Measurements from ENCODE around the gene FGD4.

The FGD4 gene

DNA sequence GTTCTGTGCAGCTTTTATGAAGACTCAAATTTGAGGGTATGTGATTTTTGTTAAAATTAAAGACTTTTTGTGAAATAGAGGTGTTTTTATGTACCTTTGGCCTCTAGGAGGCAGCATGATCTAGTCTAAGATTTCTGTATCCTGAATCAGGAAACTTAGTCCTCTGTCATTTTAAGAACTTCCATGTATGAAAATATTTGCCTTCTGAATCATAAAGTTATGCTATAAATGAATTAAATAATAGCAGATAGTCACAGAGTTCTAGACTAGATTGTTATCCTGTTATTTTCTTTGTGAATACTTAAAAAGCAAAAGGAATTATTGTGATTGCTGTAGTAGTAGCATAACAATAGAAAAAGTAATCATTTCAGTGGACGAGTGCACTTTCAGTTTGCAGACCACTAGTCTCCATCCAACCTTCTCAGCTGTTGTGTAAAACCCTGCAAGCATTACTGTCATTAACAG, 56.3 kb downstream of the FGD4 start:
- no peak for DNase-seq (ENCODE audit: low read depth in 3 of 3)

DNA sequence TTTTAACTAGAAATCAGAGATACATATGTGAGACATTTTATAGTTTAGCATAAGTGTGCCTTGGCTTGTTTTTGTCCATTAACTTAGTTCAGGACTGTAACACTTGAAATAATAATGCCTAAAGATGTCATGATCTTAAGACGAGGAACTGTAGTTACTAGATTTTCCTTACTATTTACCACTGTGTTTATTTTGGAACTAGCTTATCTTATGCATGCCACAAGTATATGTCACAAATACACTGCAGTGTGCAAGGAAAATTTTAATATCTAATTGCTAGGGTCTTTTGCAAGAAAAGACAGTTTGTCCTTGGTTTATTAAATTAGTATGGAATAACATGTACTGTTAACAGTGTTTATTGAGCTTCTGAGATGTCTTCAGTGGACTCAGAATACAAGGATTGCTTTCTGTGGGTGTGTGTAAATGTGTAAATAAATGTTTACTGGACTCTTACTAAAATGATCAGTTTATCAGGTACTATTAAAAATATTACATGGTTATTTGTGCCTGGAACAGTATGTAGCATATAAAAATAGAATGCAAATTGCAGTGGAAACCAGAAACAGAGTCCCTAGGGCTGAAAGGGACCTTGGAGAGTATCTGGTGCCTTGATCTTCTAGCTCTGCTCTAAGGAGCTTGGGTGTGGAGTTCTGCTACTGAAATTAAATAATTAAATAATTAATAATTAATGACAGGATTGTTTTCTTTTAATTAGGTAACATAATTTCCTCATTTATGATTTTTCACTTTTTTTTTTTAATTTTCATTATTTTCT, 58.1 kb downstream of the FGD4 start:
- no peak for DNase-seq (ENCODE audit: low read depth in 3 of 3)

DNA sequence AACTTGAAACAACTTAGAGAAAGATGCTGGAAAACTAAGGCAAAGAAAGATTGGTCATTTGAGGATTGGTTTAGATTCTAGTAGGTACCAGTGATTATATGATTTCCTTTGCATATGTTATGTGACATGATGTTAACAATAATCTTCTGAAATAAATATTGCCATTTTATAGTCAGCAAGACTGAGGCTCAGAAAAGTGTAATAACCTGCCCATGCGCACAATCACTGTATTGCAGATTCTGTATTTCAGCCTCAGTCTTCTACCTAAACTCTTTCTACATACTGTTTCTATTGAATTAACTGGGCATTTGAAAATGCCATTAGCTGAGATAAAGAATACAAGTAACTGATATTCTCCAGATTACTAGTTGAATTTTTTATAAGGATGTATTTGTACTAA, 61.3 kb downstream of the FGD4 start:
- no peak for DNase-seq (ENCODE audit: low read depth in 3 of 3)

DNA sequence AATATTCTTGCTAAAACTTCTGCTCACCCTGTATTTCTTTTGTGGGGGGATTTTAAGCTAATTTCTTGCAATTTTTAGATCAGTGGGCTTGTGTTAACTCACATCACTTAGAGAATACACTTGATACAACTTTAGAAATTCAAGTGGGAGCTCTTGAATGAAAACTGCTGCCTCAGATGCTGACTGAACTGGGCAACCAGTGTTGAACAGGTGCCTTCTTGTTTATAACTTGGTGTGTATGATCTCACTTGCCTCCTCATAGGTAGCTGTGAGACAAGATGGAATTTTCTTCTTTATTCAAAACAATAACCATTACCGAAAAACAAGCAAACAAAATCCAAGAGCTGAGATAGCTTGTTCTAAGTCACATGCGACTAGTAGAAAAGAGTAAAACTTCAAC, 63.5 kb downstream of the FGD4 start:
- no peak for DNase-seq (ENCODE audit: low read depth in 3 of 3)

DNA sequence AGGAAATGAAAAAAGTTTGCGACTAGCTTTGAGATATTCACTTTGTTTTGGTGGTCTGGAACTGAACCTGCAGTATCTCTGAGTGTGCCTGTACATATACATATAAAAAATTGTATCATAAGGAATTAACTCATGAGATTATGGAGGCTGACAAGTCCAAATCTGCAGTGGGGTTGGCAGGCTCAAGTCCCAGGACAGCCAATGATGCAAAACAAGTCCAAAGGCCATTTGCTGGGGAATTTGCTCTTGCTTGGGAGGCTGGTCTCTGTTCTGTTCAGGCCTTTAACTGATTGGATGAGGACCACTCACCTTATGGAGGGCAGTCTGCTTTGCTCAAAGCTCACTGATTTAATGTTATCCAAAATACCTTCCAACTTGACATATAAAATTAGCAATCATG, 66.8 kb downstream of the FGD4 start:
- DNase-seq (ENCODE audit: low read depth in 3 of 3) = no peak

- no peak for DNase-seq (ENCODE audit: low read depth in 3 of 3)
Measured at GRCh38 chr12:32466986-32467711, 67.8 kb downstream of the FGD4 start.

DNA sequence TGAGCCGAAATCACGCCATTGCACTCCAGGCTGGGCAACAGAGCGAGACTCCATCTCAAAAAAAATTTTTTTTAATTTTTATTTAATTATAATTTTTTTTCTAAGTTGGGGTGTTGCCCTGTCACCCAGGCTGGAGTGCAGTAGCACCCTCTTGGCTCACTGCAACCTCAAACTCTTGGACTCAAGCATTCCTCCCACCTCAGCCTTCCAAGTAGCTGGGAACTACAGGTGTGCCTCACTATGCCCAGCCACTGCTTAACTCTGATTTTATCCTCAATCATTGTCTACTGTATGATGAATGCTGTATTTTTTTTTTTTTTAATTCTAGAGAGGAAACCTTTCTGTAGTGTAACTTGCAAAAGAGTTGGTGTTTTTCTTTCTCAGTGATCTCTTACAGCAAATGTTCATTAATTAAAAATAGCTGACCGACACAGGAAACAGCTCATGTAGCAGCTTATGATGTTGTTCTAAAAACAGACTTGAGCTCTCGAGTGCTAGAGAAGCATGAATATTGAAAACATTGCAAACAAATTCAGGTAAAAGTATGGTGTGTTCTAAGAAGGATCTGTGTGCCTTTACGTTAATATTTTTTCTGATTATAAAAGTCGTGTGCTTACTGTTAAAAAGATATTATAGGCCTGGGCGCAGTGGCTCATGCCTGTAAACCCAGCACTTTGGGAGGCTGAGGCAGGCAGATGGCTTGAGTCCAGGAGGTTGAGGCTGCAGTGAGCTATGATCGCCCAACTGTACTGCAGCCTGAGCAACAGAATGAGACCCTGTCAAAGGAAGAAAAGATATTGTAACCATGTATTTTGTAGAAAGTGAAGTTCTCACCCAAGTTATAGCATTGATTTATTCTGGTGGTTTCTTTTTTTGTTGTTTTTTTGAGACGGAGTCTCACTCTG, 68.9 kb downstream of the FGD4 start:
- no peak for DNase-seq (ENCODE audit: low read depth in 3 of 3)

- DNase-seq (ENCODE audit: low read depth in 3 of 3) = no peak
Measured at GRCh38 chr12:32470936-32471470, 71.6 kb downstream of the FGD4 start.

DNA sequence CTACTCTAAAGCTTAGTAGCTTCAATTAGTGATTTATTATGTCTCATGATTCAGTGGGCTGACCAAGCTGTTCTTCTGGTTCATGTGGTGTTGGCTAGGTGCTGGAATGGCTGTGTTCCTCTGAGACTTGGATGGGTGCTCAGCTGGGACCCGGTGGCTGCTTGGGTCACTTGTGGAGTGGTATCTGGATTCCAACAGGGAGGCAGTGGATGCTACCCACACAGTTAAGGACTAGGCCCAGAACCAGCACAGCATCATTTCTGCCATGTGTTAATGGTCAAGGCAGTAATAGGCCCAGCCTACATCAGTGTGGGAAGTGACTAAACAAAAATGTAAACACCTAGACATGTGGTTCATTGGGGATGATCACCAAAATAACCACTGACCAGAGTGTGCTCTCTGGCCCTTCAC, 72.2 kb downstream of the FGD4 start:
- no peak for DNase-seq (ENCODE audit: low read depth in 3 of 3)

DNA sequence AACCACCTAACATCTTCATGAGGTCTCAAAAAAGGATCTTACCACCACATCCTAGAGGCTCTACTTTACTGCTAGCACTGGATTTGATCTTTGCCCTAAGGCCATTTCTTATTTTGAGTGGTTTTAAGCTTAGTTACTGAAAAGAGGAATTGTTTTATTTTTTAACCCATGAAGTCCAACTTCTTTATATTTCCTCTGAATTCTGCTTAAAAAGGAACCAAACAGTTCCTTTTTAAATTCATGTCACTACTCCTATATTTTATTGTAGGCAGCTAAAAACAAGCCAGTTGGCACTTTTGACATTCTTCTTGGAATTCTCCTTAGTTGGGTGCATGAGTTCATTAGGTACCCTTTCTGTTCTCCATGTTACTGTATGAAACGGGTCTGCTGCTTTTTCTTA, 76.4 kb downstream of the FGD4 start:
- no peak for DNase-seq (ENCODE audit: low read depth in 3 of 3)

DNA sequence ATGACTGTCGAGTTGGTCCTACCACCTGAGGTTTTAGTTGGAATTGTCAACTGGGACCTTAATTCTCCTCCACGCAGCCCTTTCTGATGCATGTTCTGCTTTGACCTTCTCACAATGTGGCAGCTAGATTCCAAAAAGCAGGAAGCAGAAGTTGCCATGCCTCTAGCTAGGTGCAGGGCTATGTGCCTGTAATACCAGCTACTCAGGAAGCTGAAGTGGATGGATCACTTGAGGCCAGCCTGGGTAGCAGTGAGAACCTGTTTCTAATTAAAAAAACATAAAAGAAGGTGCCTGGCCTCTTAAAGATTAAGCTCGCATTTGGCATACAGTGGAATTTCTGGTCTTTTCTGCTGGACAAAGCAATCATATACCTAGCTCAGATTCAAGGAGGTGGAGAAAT, 77.1 kb downstream of the FGD4 start:
- no peak for DNase-seq (ENCODE audit: low read depth in 3 of 3)

GRCh38 chr12:32477714-32478113, 78.4 kb downstream of the FGD4 start:
- no peak for DNase-seq (ENCODE audit: low read depth in 3 of 3)

- DNase-seq (ENCODE audit: low read depth in 3 of 3) = no peak
Measured at GRCh38 chr12:32478166-32478565, 78.8 kb downstream of the FGD4 start.

- no peak for DNase-seq (ENCODE audit: low read depth in 3 of 3)
Measured at GRCh38 chr12:32478858-32479725, 79.7 kb downstream of the FGD4 start.

DNA sequence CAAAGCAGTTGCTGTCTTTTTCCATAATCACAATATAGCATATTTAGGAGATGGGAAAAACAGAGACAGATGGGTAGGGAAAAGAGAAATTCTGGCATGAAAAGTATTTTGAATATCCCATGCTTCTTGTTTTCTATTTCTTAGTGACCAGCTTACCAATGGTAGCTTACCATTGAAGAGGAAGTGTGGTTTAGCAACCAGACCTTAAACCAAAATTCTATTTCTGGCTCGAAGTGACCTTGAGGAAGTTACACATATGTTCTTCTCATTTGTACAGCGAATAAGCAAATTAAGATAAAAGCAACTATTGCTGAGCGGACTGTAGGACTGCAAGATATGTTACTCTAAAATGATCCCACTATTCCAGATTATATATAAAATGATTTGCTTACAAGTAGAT, 82.9 kb downstream of the FGD4 start:
- no peak for DNase-seq (ENCODE audit: low read depth in 3 of 3)

DNA sequence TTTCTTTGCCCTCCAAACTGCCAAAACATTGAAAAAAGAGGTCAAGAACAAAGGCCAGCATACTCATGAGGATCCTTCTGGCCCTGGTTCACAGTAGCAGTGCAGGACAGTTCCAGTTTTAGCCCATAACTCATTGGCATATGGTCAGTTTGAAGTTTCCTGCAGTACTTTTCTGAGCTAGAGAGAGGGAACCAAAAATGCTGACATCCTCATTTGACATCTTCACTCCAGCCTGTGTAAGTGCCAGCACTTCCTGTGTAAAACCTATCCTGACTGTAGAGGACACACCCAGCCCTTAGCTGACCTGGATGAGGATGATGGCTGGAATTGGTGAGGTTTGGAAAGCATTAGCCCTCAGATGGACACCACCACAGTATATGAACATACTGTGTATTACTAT, 84.1 kb downstream of the FGD4 start:
- DNase-seq (ENCODE audit: low read depth in 3 of 3) = no peak

DNA sequence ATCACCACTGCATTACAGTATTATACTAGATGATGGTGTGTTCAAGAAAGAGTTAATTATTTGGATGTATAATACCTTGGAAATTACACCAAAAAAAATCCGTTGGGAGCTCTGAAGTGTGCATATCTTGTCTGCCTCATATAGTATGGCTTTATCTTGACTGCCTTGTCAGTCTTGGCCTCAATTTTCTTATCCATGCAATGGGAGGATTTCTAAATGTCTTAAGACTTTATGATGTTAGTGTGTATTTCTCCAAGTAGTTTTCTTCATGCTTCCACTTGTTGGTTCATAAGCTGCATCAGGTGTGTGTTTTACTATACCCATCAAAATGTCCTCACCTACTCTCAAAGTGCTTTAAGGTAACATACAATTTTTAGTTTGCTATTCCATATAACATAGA, 84.6 kb downstream of the FGD4 start:
- no peak for DNase-seq (ENCODE audit: low read depth in 3 of 3)

GRCh38 chr12:32486158-32486557, 86.8 kb downstream of the FGD4 start:
- no peak for DNase-seq (ENCODE audit: low read depth in 3 of 3)

- no peak for DNase-seq (ENCODE audit: low read depth in 3 of 3)
Measured at GRCh38 chr12:32488132-32488531, 88.8 kb downstream of the FGD4 start.

GRCh38 chr12:32489070-32489469, 89.7 kb downstream of the FGD4 start:
- DNase-seq (ENCODE audit: low read depth in 3 of 3) = no peak

DNA sequence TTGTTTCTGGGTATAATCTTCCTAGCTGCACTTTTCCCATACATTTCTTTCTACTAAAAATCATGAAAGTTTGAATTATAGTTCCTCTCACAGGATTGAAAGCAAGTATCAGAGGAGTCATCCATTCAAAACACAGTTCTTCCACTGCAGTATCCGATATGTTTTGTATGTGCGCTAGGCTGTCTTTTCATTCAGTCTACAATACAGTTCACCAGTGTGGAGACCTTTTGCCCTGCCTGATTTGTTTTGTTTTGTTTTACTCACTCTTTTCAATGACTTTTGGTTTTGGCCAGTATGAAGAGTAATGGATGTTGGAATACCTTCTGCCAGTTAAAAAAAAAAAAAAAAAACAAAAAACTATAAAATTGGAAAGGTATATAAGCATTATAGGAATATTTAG, 91.4 kb downstream of the FGD4 start:
- no peak for DNase-seq (ENCODE audit: low read depth in 3 of 3)
